B cell (primary cell): ENCODE data around the gene TCERG1L. TPM values are rescaled to one million over a fixed set of nuclear protein-coding genes. Genes with fewer than 3 reads are reported as not detected.

ENCODE experiments used
- ATAC-seq: fragments of 200-7000 bp; cut with Tn5 transposase; one replicate; pipeline ENCODE4 v1.10.0; 2021; ENCODE audit warnings: low read depth, mild to moderate bottlenecking, moderate number of reproducible peaks, moderate library complexity
- CTCF ChIA-PET: fragments of 350-600 bp; sonication (Branson Sonifier 250); formaldehyde crosslinking; loops from one replicate; lab custom pipeline; 2021; ENCODE audit warnings: antibody characterized with exemption, inconsistent platforms; lab: Charles Lee
- POLR2A ChIA-PET: fragments of 350-600 bp; sonication (Branson Sonifier 250); formaldehyde crosslinking; loops from one replicate; lab custom pipeline; 2021; ENCODE audit warnings: antibody characterized with exemption; lab: Charles Lee
- DNase-seq: peaks from one replicate; pipeline ENCODE4 v3.0.0; 2013
- H2AFZ ChIP-seq: 2 replicates; pipeline ENCODE4 v1.6.1; 2012; ENCODE audit warnings: mild to moderate bottlenecking, low read depth, low read length; ENCODE audit not compliant: insufficient read depth, poor library complexity, severe bottlenecking
- H3K27ac ChIP-seq, 2 donors: 1 replicate in 1 of 2; 2 replicates in 1 of 2; pipeline ENCODE4 v1.5.1; 2012 to 2013; ENCODE audit warnings: low read length in 2 of 2, mild to moderate bottlenecking in 2 of 2, moderate library complexity in 1 of 2
- H3K27me3 ChIP-seq, 4 experiments: fragments of 200-600 bp in 1 of 4; sonication (generic) in 1 of 4; replicated peaks in 1 of 4; 1 replicate in 2 of 4; 2 replicates in 2 of 4; pipeline versions ENCODE4 v1.6.1 to v1.7.0; 2013 to 2016; ENCODE audit warnings: low read length in 3 of 4, mild to moderate bottlenecking in 2 of 4, mixed read lengths in 1 of 4, moderate library complexity in 1 of 4; ENCODE audit not compliant: insufficient read depth in 4 of 4, control insufficient read depth in 3 of 4; ENCODE audit errors: control extremely low read depth in 1 of 4
- H3K36me3 ChIP-seq, 2 experiments: replicated peaks in 1 of 2; 1 replicate in 1 of 2; 2 replicates in 1 of 2; pipeline versions ENCODE4 v1.6.1 to v1.7.1; 2013; ENCODE audit warnings: low read length in 1 of 2; ENCODE audit not compliant: insufficient read depth in 2 of 2, control insufficient read depth in 1 of 2; ENCODE audit errors: control extremely low read depth in 1 of 2, extremely low read depth in 1 of 2
- H3K4me1 ChIP-seq, 2 donors: fragments of 200-600 bp in 1 of 2; sonication (generic) in 1 of 2; 1 replicate in 1 of 2; 2 replicates in 1 of 2; pipeline versions ENCODE4 v1.5.1 to v1.6.1; 2013 to 2017; ENCODE audit warnings: low read length in 2 of 2; ENCODE audit not compliant: control insufficient read depth in 2 of 2, insufficient read depth in 2 of 2
- H3K4me2 ChIP-seq: replicated peaks from 2 replicates; pipeline ENCODE3; 2012; ENCODE audit warnings: mild to moderate bottlenecking, low read depth, low read length; ENCODE audit not compliant: poor library complexity, severe bottlenecking
- H3K4me3 ChIP-seq, 5 experiments: fragments of 200-600 bp in 1 of 5; sonication (generic) in 1 of 5; 1 replicate in 3 of 5; 2 replicates in 2 of 5; pipeline versions ENCODE4 v1.5.1 to v1.7.0; 2011 to 2016; ENCODE audit warnings: low read length in 4 of 5, mild to moderate bottlenecking in 4 of 5, low read depth in 2 of 5, control low read depth in 1 of 5, moderate library complexity in 1 of 5; ENCODE audit not compliant: insufficient read depth in 1 of 5; ENCODE audit errors: control extremely low read depth in 1 of 5, extremely low read depth in 1 of 5
- H3K79me2 ChIP-seq: fragments of 200-600 bp; sonication (generic); one replicate; pipeline ENCODE4 v1.6.0; 2016; ENCODE audit warnings: low read length; ENCODE audit not compliant: control insufficient read depth, insufficient read depth
- H3K9ac ChIP-seq: fragments of 200-600 bp; sonication (generic); 2 replicates; pipeline ENCODE4 v1.6.1; 2017; ENCODE audit warnings: mild to moderate bottlenecking, low read length, moderate library complexity
- H3K9me3 ChIP-seq, 3 donors: one replicate each; pipeline versions ENCODE4 v1.6.1 to v1.7.1; 2013; ENCODE audit warnings: low read length in 2 of 3; ENCODE audit not compliant: control insufficient read depth in 2 of 3, insufficient read depth in 1 of 3; ENCODE audit errors: control extremely low read depth in 1 of 3
- H4K20me1 ChIP-seq: 2 replicates; pipeline ENCODE4 v1.6.0; 2012; ENCODE audit warnings: mild to moderate bottlenecking, low read length; ENCODE audit not compliant: insufficient read depth, control insufficient read depth, poor library complexity, severe bottlenecking
- H3K27ac Mint-ChIP-seq: one replicate; pipeline ENCODE4 v1.8.0; 2021; ENCODE audit warnings: mixed read lengths
- H3K27me3 Mint-ChIP-seq: one replicate; pipeline ENCODE4 v1.8.0; 2021; ENCODE audit warnings: mixed read lengths
- H3K4me1 Mint-ChIP-seq: one replicate; pipeline ENCODE4 v1.8.0; 2021; ENCODE audit warnings: mixed read lengths
- H3K4me3 Mint-ChIP-seq: one replicate; pipeline ENCODE4 v1.8.0; 2021; ENCODE audit warnings: mixed read lengths
- H3K9me3 Mint-ChIP-seq: one replicate; pipeline ENCODE4 v1.8.0; 2022; ENCODE audit warnings: mixed read lengths; ENCODE audit not compliant: insufficient read depth
- CTCF ChIP-seq: fragments of 200-600 bp; IDR thresholded peaks from one replicate; pipeline ENCODE4 v1.8.0; 2022; ENCODE audit warnings: antibody characterized with exemption, mild to moderate bottlenecking
- EZH2 ChIP-seq: IDR thresholded peaks from 2 replicates; pipeline ENCODE4 v1.6.1; 2012; ENCODE audit warnings: borderline replicate concordance, low read depth, mild to moderate bottlenecking, moderate library complexity, low read length; ENCODE audit not compliant: insufficient read depth, poor library complexity, severe bottlenecking
- WGBS: methylation state at CpG from one replicate; pipeline ENCODE4 v1.1.5; 2013; ENCODE audit warnings: missing lambda C conversion rate; ENCODE audit not compliant: insufficient coverage; 5-methylcytosine and 5-hydroxymethylcytosine counted together
- intact Hi-C: fragments of 100-400 bp; cut with micrococcal nuclease; formaldehyde crosslinking; loops from one replicate; pipeline ENCODE4 v1.10.0; 2022
- polyA plus RNA-seq: library from polyadenylated mRNA; depleted of rRNA; stranded (reverse); fragments of >200 nt; gene quantifications from 2 replicates; pipeline ENCODE4 v1.2.3, GENCODE V29; 2012
- total RNA-seq, 2 donors: library from RNA; stranded (reverse); fragments of 120-200 nt in 1 of 2; gene quantifications; 1 replicate in 1 of 2; 2 replicates in 1 of 2; pipeline versions ENCODE4 v1.2.3 to v1.2.4, GENCODE V29; 2013 to 2022

The TCERG1L gene
- total and polyA plus RNA-seq, 2 donors (not counting 1 experiment from before 2014, with no cell fraction given), result 0.10 TPM; not detected in 1

- no peaks in the 10 kb centered on the region for H3K27me3 Mint-ChIP-seq
- DNase-seq, result no peak
- ChIA-PET CTCF (no interaction called here), POLR2A (no interaction called here)
- no peaks in the 10 kb centered on the region for H3K4me1 Mint-ChIP-seq
- no peaks in the 10 kb centered on the region for H3K27me3 ChIP-seq
- H3K27ac Mint-ChIP-seq, result no peak overlapping the region
- TF ChIP-seq CTCF (no peak), EZH2 (no peak)
- no peaks in the 10 kb centered on the region for H3K4me1 ChIP-seq
- H3K36me3 ChIP-seq, result no peaks in the 10 kb centered on the region
- no peaks in the 10 kb centered on the region for H3K9me3 Mint-ChIP-seq
- H2AFZ ChIP-seq, result no peak overlapping the region
- no peak overlapping the region for H3K4me3 Mint-ChIP-seq
- H3K4me3 ChIP-seq, result no peak overlapping the region
- no peaks in the 10 kb centered on the region for H3K79me2 ChIP-seq
- intact Hi-C loops, result no loop called here
- H3K9ac ChIP-seq, result no peak overlapping the region
- H3K9me3 ChIP-seq, result peaks cover 0 to 44% (median 0%) of the 10 kb centered on the region in 3 donors
- 85% methylated on average over 26 of the region's 26 CpGs for WGBS
- no peak overlapping the region for H3K27ac ChIP-seq
- H3K4me2 ChIP-seq, result no peak overlapping the region
- ATAC-seq, result no peak
- H4K20me1 ChIP-seq, result no peaks in the 10 kb centered on the region
Measured at GRCh38 chr10:131206111-131206995, 105.2 kb downstream of the TCERG1L start.

- Mint-ChIP-seq H3K27me3 (no peaks in the 10 kb centered on the region), H3K4me3 (no peak overlapping the region), H3K9me3 (no peaks in the 10 kb centered on the region), H3K27ac (no peak overlapping the region), H3K4me1 (no peaks in the 10 kb centered on the region)
- H3K9ac ChIP-seq, result no peak overlapping the region
- H2AFZ ChIP-seq, result no peak overlapping the region
- H3K4me1 ChIP-seq, result no peaks in the 10 kb centered on the region
- H3K27me3 ChIP-seq, result no peaks in the 10 kb centered on the region
- H3K79me2 ChIP-seq, result no peaks in the 10 kb centered on the region
- H4K20me1 ChIP-seq, result no peaks in the 10 kb centered on the region
- POLR2A ChIA-PET, result no interaction called here
- ATAC-seq (no peak), DNase-seq (no peak)
- H3K4me3 ChIP-seq, result no peak overlapping the region
- intact Hi-C loops, result no loop called here
- CTCF ChIA-PET, result no interaction called here
- no peak overlapping the region for H3K4me2 ChIP-seq
- H3K36me3 ChIP-seq, result no peaks in the 10 kb centered on the region
- no peak overlapping the region for H3K27ac ChIP-seq
- peaks cover 0 to 46% (median 0%) of the 10 kb centered on the region in 3 donors for H3K9me3 ChIP-seq
- WGBS, result 94% methylated on average over 9 of the region's 9 CpGs
- TF ChIP-seq EZH2 (no peak), CTCF (no peak)
Measured at GRCh38 chr10:131205556-131205955, 106.0 kb downstream of the TCERG1L start.
